HG03060 (cell line): ENCODE results near the gene WDR45B.
"Not testable (repeated sequence)": the region's sequence is repeated elsewhere in the genome, so short reads cannot be mapped to it uniquely, and the experiment has no call there.

Experiments
- ATAC-seq: cut with Tn5 transposase; IDR thresholded peaks from one replicate; pipeline ENCODE4 v1.9.1; 2021; ENCODE audit warnings: low read depth, moderate number of reproducible peaks; ENCODE audit not compliant: unreplicated experiment

Gene WDR45B

DNA sequence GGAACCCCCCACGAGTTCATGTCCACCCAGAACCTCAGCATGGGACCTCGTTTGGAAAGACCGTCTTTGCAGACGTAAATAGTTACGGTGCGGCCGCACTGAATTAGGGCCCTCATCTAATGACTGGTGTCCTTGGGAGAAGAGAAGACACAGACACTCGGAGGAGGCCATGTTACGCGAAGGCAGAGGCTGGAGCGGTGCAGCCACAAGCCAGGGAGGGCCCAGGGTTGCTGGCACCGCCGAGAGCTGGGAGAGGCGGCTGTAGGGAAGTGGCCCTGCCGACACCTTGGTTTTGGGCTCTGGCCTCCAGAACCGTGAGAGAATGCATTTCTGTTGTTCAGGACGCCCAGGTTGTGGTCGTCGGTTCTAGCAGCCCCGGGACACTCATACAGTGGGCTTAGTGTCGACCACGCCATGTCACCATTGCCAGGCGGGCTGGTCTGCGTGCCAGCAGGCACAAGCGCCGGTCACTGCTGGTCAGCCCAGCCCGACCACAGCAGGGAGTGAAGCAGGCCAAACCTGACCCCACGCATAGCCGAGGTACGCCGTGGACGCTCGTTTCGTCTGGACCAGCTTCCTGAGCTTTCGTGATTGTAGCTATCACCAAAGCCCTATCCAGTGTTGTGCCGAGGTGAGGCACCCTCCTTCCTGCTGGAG, 10.7 kb upstream of the WDR45B start:
- no peak for ATAC-seq

- no peak for ATAC-seq
These were observed 10.1 kb upstream of the WDR45B start for GRCh38 chr17:82658331-82658730.

GRCh38 chr17:82657926-82658325, 9.7 kb upstream of the WDR45B start:
- no peak for ATAC-seq

DNA sequence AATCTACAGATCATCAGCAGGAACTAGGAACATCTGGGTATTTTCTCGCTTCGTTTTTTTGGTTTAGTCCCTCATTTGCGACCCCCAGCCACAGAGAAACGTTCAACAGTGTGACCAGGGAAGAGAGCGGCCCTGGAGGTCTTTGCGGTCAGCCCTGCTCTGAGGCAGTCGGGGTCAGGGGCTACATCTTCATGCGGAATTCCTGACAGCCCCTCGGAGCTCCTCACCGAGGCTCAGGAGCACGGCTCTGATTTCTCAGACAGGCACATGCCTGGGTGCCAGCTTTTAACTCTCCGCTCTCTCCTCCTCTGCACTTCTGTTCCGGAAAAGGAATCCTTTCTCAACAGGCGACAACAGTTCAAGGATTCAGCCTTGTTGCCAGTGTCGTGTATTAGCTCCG, 8.0 kb upstream of the WDR45B start:
- no peak for ATAC-seq

DNA sequence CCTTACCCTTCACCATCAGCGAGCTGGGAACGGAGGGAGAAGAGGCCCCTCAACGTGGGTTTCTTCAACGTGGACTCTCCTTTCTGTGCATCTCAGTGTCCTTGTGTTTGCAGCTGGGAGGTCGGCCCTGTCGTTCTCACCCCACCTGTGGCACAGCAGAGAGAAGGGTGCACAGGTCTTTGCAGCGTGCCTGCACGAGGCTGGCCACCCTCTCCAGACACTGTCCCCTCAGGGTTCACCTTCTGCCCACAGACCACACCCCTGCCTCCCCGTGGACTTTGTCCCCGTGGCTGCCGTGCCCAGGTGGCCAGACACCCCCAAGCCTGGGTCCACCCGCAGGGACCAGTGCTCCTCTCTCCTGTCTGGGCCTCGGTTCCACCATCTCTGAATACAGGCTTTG, 7.3 kb upstream of the WDR45B start:
- ATAC-seq = no peak

DNA sequence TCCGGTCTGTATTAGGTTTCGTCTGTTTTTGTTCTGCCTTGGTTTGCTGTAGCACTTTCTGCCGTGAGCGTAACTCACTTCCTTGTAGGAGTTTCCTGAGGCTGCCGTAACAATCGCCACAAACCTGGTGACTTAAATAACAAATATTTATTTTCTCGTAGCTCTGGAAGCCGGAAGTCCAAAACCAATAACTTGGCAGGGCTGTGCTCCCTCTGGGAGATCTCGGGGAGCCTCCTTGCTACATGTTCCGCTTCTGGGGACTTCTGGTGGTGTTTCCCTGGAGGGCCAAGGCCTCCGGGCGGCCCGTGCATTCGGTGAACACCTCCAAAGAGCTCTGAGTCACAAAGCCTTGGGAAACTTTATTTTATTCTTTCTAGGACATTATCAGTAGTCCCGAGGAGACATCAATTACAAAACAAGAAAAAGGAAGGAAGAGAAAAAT, 6.8 kb upstream of the WDR45B start:
- no peak for ATAC-seq

- not testable (repeated sequence) for ATAC-seq
These were observed 6.4 kb upstream of the WDR45B start for GRCh38 chr17:82654611-82655010.

DNA sequence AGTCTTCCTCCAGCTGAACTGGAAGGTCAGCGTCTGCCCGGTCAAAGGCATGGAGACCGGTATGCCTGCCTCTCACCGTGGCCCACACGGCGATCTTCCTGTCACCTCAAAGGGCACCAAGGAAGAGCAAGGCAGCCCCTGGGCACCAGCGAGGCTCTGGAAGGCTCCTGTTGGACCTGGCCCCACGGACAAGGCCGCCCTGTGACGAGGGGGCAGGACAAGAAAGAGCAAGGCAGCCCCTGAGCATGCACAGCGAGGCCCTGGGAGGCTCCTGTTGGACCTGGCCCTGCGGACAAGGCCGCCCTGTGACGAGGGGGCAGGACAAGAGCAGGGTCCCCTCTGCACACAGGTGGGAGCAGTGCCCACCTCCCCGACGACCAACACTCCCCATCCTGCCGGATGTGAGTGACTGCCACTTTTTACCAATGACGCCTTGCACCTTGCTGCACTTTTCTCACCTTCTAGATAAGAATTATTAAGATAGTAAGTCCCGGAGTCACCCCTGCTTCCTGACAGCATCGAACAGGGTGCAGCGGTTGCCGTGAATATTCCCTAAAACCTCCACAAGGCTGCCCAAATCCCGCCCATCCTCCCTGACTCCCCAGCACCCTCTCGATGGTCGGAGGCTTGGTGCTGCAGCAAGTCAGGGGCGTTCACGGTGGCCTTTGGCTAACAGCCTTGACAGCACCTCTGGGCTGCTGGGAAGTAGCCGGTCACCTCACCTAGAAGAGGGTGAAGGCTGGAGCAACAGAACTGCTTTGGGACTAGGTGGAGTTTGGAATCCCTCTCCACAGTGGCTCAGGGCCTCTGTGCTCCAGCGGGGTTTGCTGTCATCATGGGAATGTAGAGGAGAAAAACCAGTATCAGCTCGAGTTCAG, 5.6 kb upstream of the WDR45B start:
- ATAC-seq = no peak

- ATAC-seq = no peak
These were observed 2.5 kb upstream of the WDR45B start for GRCh38 chr17:82650723-82651122.

DNA sequence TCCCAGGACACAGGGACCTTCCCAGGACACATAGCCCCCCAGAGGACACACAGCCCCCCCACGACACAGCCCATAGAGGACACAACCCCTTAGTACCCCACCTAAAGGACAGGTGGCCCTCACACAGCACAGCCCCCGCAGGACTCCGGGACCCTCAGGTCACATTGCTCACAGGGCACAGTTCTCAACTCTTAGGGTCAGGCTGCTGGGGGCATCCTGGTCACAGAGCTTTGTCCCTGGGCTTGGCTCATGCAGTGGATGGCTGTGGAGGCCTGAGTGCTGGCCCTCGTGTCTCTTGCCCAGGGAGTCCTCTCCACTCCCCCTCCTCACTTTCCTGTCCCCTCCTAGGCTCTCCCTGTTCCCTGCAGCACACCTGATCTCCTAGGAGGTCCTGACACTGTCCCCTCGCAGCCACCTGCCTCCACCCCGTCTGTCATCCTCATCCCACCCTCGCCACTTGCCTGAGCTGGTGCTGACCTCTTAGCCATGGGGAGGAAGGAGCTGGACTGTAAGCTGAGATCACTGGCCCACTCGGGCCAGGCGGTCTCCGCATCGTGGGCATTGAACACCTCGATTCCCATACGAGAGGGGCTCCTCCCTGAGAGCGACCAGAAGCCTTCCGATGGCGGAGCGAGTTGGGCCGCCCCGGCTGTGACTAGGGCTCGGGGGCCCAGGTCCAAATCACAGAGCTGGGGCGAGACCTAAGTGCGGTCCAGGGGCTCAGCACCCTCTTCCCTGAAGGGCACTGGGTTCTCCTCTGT, 1.4 kb upstream of the WDR45B start:
- ATAC-seq = no peak

- no peak for ATAC-seq
These were observed 593 bp upstream of the WDR45B start for GRCh38 chr17:82648742-82649331.

DNA sequence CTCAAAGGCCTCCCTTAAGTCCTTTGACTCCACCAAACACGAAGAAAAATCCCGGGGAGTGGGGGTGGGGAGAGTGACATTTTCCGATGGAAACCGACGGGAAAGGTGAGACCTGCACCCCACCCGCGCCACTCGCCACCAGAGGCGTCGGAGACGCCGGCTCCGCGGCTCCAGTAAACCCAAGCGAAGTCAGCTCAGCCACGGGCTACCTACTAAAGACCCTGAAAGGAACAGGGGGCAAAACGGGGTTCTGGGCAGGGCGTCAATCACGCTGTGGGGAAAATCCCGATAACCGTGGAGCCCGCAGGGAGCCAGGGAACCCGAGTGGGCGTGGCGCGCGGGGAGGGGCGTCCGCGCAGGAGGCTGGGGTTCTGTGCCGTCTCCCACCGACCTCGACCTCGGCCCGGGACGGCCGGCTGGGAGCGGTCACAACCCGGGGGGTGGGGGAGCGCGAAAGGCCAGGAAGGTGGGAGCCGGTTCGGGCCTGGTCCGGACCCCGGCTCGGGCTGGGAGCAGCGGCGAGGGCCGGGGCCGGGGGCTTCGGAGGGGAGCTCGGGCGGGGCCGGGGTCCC, 565 bp downstream of the WDR45B start:
- ATAC-seq = peak; percentile 18

- no peak for ATAC-seq
These were observed 2.7 kb downstream of the WDR45B start for GRCh38 chr17:82645516-82645915.

DNA sequence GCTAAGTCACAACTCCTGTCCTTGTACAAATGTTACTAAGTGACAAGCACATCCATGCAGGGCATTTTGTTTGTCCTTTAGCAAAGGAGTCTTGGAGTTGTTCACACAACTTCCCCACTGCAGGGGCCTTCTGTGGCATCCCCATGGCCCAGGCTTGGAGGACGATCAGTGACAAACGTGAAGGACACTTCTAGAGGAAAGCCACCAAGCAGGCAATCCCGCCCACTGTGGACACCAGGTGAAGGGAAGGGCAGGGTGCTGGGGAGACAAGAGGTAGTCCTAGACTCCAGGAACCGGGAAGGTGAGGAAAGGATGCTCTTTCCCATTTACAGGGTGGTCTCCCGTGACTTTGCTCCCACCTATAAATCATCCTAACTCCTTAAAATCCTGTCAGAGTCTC, 4.1 kb downstream of the WDR45B start:
- ATAC-seq = no peak

DNA sequence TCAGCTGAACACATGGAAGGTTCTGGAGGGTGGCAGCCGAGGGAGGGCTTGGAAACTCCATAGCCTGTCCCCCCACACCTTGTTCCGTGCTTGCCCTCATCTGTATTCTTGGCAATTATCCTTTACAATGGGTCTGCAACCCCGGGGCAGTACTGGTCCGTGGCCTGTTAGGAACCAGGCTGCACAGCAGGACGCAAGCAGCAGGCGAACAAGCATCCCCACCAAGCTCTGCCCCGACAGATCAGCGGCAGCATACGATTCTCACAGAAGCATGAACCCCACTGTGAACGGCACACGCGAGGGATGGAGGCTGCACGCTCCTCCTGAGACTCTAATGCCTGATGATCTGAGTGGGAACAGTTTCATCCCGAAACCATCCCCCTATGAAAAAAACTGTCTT, 6.2 kb downstream of the WDR45B start:
- ATAC-seq = no peak

DNA sequence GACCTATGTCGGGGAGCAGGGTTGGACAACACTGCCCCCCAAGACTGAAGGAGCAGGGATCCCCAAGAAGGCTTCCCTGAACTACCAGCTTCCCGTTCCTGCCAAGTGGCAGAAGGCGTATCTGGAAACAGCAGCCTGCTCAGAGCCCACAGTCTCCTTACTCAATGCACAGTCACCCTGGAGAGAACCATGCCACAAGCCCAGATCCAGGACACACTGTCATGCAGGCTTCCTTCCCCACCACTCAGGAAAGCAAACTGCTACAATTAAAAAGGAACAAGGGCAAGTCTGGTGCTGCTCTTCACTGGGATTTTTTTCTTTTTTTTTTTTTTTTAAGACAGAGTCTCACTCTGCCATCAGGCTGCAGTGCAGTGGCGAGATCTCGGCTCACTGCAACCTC, 8.2 kb downstream of the WDR45B start:
- no peak for ATAC-seq

DNA sequence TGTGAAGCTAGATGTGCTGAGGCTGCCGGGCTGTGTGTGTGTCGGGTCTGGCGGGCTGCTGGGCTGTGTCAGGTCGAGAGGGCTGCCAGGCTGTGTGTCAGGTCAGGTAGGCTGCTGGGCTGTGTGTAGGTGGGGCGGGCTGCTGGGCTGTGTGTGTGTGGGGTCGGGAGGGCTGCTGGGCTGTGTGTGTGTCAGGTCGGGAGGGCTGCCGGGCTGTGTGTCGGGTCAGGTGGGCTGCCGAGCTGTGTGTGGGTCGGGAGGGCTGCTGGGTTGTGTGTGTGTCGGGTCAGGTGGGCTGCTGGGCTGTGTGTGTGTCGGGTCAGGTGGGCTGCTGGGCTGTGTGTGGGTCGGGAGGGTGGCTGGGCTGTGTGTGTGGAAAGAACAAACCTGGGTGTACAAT, 8.6 kb downstream of the WDR45B start:
- no peak for ATAC-seq

DNA sequence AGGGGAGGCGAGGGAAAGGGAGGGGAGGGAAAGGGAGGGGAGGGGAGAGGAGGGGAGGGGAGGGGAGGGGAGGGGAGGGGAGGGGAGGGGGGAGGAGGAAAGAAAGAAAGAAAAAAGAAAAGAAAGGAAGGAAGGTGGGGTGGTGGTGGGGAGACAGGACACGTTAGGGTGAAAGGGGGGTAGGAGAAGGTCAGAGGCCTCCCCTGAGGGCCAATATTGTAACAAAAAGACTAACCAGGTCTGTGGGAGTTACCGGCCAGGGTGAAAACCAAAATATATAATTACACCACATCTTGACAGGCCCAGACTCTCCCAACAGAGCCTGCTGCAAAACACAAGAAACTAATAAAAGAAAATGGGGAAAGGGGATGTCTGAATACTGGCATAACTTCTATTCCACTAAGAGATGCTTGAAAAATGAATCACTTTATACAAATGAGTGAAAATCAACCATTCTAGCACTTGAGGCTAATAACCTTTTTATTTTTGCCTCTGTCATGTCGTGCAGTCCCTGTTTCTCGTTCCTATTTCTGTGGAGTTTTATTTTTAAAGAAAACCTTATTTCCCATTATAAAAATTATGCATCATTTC, 10.0 kb downstream of the WDR45B start:
- ATAC-seq = no peak

- no peak for ATAC-seq
These were observed 11.3 kb downstream of the WDR45B start for GRCh38 chr17:82636626-82637598.
